A673 (cell line): ENCODE results near the gene KYNU. TPM values are rescaled to one million over a fixed set of nuclear protein-coding genes. Genes with fewer than 3 reads are reported as not detected.

ENCODE experiments used
- BruUV-seq: library from RNA; stranded (reverse); fragments of 400-500 nt; replicated peaks from 2 replicates; lab custom pipeline; 2021; lab: Mats Ljungman, UMichigan
- CTCF ChIA-PET: fragments of 300-600 bp; sonication (Branson Sonifier 250); formaldehyde crosslinking; loops from one replicate; lab custom pipeline; 2022; ENCODE audit warnings: antibody characterized with exemption; lab: Charles Lee
- POLR2A ChIA-PET: fragments of 300-600 bp; sonication (Branson Sonifier 250); formaldehyde crosslinking; loops from one replicate; lab custom pipeline; 2022; ENCODE audit warnings: antibody characterized with exemption; ENCODE audit not compliant: low non-redundant PET; lab: Charles Lee
- DNase-seq: peaks from one replicate; pipeline ENCODE4 v3.0.0-alpha.2; 2015; ENCODE audit warnings: low spot score
- H3K27ac ChIP-seq: fragments of 200-600 bp; sonication (generic); 2 replicates; pipeline ENCODE4 v1.5.1; 2016; ENCODE audit warnings: mixed run types, low read depth, mild to moderate bottlenecking, mixed read lengths, antibody characterized with exemption, low read length; ENCODE audit not compliant: poor library complexity, severe bottlenecking
- H3K27me3 ChIP-seq: fragments of 200-600 bp; sonication (generic); replicated peaks from 2 replicates; pipeline ENCODE4 v1.6.1; 2017; ENCODE audit warnings: mixed run types, low read depth, mild to moderate bottlenecking, mixed read lengths, antibody characterized with exemption, low read length; ENCODE audit not compliant: insufficient read depth, poor library complexity
- H3K36me3 ChIP-seq: fragments of 200-600 bp; sonication (generic); 2 replicates; pipeline ENCODE4 v1.6.1; 2016; ENCODE audit warnings: mixed run types, mild to moderate bottlenecking, mixed read lengths, antibody characterized with exemption, low read length; ENCODE audit not compliant: insufficient read depth, poor library complexity, severe bottlenecking
- H3K4me1 ChIP-seq: fragments of 200-600 bp; sonication (generic); 2 replicates; pipeline ENCODE4 v1.6.1; 2017; ENCODE audit warnings: mixed run types, mild to moderate bottlenecking, mixed read lengths, antibody characterized with exemption, low read length; ENCODE audit not compliant: insufficient read depth, poor library complexity, severe bottlenecking
- H3K4me3 ChIP-seq: fragments of 200-600 bp; sonication (generic); 2 replicates; pipeline ENCODE4 v1.5.1; 2016; ENCODE audit warnings: low read depth, mixed run types, mild to moderate bottlenecking, mixed read lengths, low read length; ENCODE audit not compliant: poor library complexity, severe bottlenecking
- H3K9me3 ChIP-seq: fragments of 200-600 bp; sonication (generic); 2 replicates; pipeline ENCODE4 v1.6.1; 2016; ENCODE audit warnings: mixed run types, low read depth, mild to moderate bottlenecking, mixed read lengths, antibody characterized with exemption, low read length; ENCODE audit not compliant: poor library complexity, severe bottlenecking
- CTCF ChIP-seq: fragments of 300-800, 200-600 bp; sonication (generic); conservative IDR thresholded peaks from 2 replicates; pipeline ENCODE4 v1.5.1; 2017; ENCODE audit warnings: low read depth, mild to moderate bottlenecking, antibody characterized with exemption, low read length, moderate library complexity, mixed read lengths
- EZH2 ChIP-seq: fragments of 200-600 bp; sonication (generic); IDR thresholded peaks from 2 replicates; pipeline ENCODE4 v1.6.1; 2017; ENCODE audit warnings: borderline replicate concordance, low read depth, mild to moderate bottlenecking, mixed read lengths, antibody characterized with exemption, low read length; ENCODE audit not compliant: poor library complexity, severe bottlenecking
- intact Hi-C: fragments of 100-400 bp; cut with micrococcal nuclease; formaldehyde crosslinking; loops from one replicate; pipeline ENCODE4 v1.10.0; 2022; ENCODE audit not compliant: unreplicated experiment
- total RNA-seq: library from RNA; stranded (reverse); gene quantifications from 2 replicates; pipeline ENCODE4 v1.2.3, GENCODE V29; 2021

Gene KYNU
- total RNA-seq, 1 experiment from 2014 or later, result 2.5 TPM

DNA sequence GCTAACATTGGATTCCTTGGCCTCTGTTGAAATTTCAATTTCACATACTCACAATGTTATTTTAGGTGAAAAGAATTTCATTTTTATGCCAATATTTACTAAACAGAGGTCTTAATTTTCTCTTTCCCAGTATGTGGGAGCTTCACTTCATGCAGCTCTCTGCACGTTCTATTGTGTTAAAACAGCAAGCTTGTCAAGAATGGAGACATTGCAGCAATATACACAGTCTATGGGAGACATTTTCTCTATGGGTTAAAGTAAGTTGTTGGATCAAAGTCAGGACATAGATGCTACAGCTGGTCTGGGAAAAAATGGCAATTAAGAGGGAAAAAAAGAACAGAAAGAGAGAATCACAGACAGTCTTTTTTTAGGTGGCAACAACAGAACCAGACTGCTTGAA, 181.4 kb downstream of the KYNU start:
- no peak for DNase-seq
- Histone ChIP-seq H3K4me1 (no peaks in the 10 kb centered on the region), H3K27ac (no peak overlapping the region), H3K27me3 (no peaks in the 10 kb centered on the region), H3K4me3 (no peak overlapping the region), H3K36me3 (no peaks in the 10 kb centered on the region), H3K9me3 (peaks cover 10% of the 10 kb centered on the region)
- TF ChIP-seq CTCF, result no peak
- no peak for TF ChIP-seq EZH2
- ChIA-PET CTCF (no interaction called here), POLR2A (no interaction called here)
- intact Hi-C loops, result no loop called here
- BruUV-seq, result no TSS peak

GRCh38 chr2:143063612-143064200, 186.2 kb downstream of the KYNU start:
- H3K4me1 ChIP-seq, result no peaks in the 10 kb centered on the region
- no peaks in the 10 kb centered on the region for H3K27me3 ChIP-seq
- no peak for TF ChIP-seq CTCF
- no peak for TF ChIP-seq EZH2
- POLR2A ChIA-PET, result no interaction called here
- intact Hi-C loops, result no loop called here
- no peak overlapping the region for H3K27ac ChIP-seq
- no peaks in the 10 kb centered on the region for H3K36me3 ChIP-seq
- H3K9me3 ChIP-seq, result peaks cover 8% of the 10 kb centered on the region
- no peak overlapping the region for H3K4me3 ChIP-seq
- no peak for DNase-seq
- BruUV-seq, result no TSS peak
- CTCF ChIA-PET, result no interaction called here

DNA sequence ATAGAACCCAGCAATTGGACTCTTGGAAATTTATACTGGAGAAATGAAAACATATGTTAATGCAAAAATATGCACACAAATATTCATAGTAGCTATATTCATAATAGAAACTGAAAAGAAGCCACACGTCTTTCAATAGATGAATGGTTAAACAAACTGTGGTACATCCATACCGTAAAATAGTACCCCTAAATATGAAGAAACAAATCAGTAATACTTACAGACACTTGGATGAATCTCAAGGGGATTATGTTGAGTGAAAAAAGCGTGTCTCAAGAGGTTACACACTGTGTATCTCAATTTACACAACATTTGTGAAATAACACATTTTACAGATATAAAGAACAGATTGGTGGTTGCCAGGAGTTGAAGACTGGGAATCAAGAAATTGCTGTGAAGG, 190.6 kb downstream of the KYNU start:
- H3K4me1 ChIP-seq, result no peaks in the 10 kb centered on the region
- intact Hi-C loops, result no loop called here
- no peaks in the 10 kb centered on the region for H3K27me3 ChIP-seq
- ChIA-PET CTCF (no interaction called here), POLR2A (no interaction called here)
- peaks cover 8% of the 10 kb centered on the region for H3K9me3 ChIP-seq
- BruUV-seq, result no TSS peak
- TF ChIP-seq EZH2 (no peak), CTCF (no peak)
- no peak overlapping the region for H3K27ac ChIP-seq
- H3K4me3 ChIP-seq, result no peak overlapping the region
- no peaks in the 10 kb centered on the region for H3K36me3 ChIP-seq
- DNase-seq, result no peak
